ENCODE measurements around the gene ZDHHC14. TPM values are rescaled to one million over a fixed set of nuclear protein-coding genes. Genes with fewer than 3 reads are reported as not detected.
"Not testable (repeated sequence)": the region's sequence is repeated elsewhere in the genome, so short reads cannot be mapped to it uniquely, and the experiment has no call there.

Gene ZDHHC14
- total RNA-seq, 1 experiment from 2014 or later, result 1.7 TPM

DNA sequence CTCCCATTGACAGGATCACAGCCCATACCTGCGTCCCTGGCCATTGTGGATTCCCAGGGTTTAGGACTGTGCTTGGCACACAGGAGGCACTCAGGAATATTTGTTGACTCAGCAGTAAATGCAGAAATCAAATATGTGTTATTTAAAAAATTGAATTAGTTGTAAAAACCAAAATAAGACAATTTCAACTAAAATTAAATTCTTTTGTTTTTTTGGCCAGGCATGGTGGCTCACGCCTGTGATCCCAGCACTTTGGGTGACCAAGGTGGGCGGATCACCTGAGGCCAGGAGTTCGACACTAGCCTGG is 85.3 kb downstream of the ZDHHC14 start:
- no peak overlapping the region for H2BK120ac ChIP-seq (ENCODE audit: low read depth, low read length, poor library complexity, severe bottlenecking)
- H3K4me1 ChIP-seq (ENCODE audit: insufficient read depth, low read length), result peaks cover 8% of the 10 kb centered on the region; the same call in 1 of the 2 replicates
- no peak overlapping the region for H2BK15ac ChIP-seq (ENCODE audit: low read depth, low read length)
- H3T11ph ChIP-seq (ENCODE audit: low read length), result no peak overlapping the region
- no peaks in the 10 kb centered on the region for H3K79me2 ChIP-seq (ENCODE audit: insufficient read depth, low read length)
- H3K27ac Mint-ChIP-seq, result no peak overlapping the region
- H3K27me3 ChIP-seq (ENCODE audit: insufficient read depth, low read length), result no peaks in the 10 kb centered on the region
- H3K79me1 ChIP-seq (ENCODE audit: insufficient read depth, low read depth, low read length, poor library complexity, severe bottlenecking), result no peaks in the 10 kb centered on the region
- H3K4me2 ChIP-seq (ENCODE audit: insufficient read depth, insufficient read length, low read length), result no peak overlapping the region
- H2BK5ac ChIP-seq (ENCODE audit: insufficient read length, low read length), result no peak overlapping the region
- H2AK5ac ChIP-seq (ENCODE audit: insufficient read length, low read length), result no peak overlapping the region
- no peak for TF ChIP-seq CTCF (conservative IDR thresholded peaks at IDR 0.05)
- no peak overlapping the region for H4K8ac ChIP-seq (replicated peaks; ENCODE audit: insufficient read length, low read depth, low read length)
- no peaks in the 10 kb centered on the region for H3K9me3 Mint-ChIP-seq
- H2AFZ ChIP-seq (ENCODE audit: low read length), result no peak overlapping the region
- no peaks in the 10 kb centered on the region for H3K9me3 ChIP-seq (ENCODE audit: control insufficient read depth, low read depth, low read length)
- no peak overlapping the region for H3K14ac ChIP-seq (ENCODE audit: insufficient read depth, low read length)
- peaks cover 15 to 27% of the 10 kb centered on the region in 2 experiments for H3K4me1 Mint-ChIP-seq
- no peak for DNase-seq
- H3K36me3 Mint-ChIP-seq (ENCODE audit: insufficient read depth in 1 of 3, low read depth in 3 of 3), result no peaks in the 10 kb centered on the region
- H3K9ac ChIP-seq (ENCODE audit: extremely low read depth, insufficient read length, low read length), result no peak overlapping the region
- H2BK12ac ChIP-seq (ENCODE audit: insufficient read length, low read depth, low read length), result no peak overlapping the region
- H4K20me1 ChIP-seq (ENCODE audit: control insufficient read depth, insufficient read depth, insufficient read length), result no peaks in the 10 kb centered on the region
- H3K23me2 ChIP-seq (ENCODE audit: insufficient read length, low read depth, low read length, poor library complexity, severe bottlenecking), result no peaks in the 10 kb centered on the region
- no peak overlapping the region for H4K91ac ChIP-seq (ENCODE audit: insufficient read length, low read depth, low read length)
- H3K27ac ChIP-seq (ENCODE audit: insufficient read length, low read depth, low read length), result no peak overlapping the region
- WGBS (ENCODE audit: extremely low coverage, insufficient read length, low lambda C conversion rate), result no CpG with 5 or more reads among the region's 4 CpGs
- peak overlapping the region; percentile 62 for H3K18ac ChIP-seq (ENCODE audit: insufficient read length, low read depth, low read length)
- no peaks in the 10 kb centered on the region; the same call in 1 of the 2 replicates for H3K27me3 Mint-ChIP-seq (ENCODE audit: low read depth)
- no peak overlapping the region for H3K4ac ChIP-seq (ENCODE audit: low read depth, low read length)
- H2BK20ac ChIP-seq (ENCODE audit: low read depth, low read length, poor library complexity, severe bottlenecking), result no peak overlapping the region
- H4K5ac ChIP-seq (ENCODE audit: insufficient read length, low read depth, low read length), result no peak overlapping the region
- H3K56ac ChIP-seq (ENCODE audit: insufficient read length, low read depth, low read length), result no peak overlapping the region
- no peak overlapping the region for H3K4me3 Mint-ChIP-seq
- H3K23ac ChIP-seq (ENCODE audit: insufficient read length, low read depth, low read length), result no peak overlapping the region

- not testable (repeated sequence) for H3K4me2 ChIP-seq (ENCODE audit: insufficient read depth, insufficient read length, low read length); H3K9ac ChIP-seq (ENCODE audit: extremely low read depth, insufficient read length, low read length); H4K5ac ChIP-seq (ENCODE audit: insufficient read length, low read depth, low read length); H2BK12ac ChIP-seq (ENCODE audit: insufficient read length, low read depth, low read length); H4K91ac ChIP-seq (ENCODE audit: insufficient read length, low read depth, low read length); H3K23me2 ChIP-seq (ENCODE audit: insufficient read length, low read depth, low read length, poor library complexity, severe bottlenecking); DNase-seq; H3K4me3 Mint-ChIP-seq; H4K20me1 ChIP-seq (ENCODE audit: control insufficient read depth, insufficient read depth, insufficient read length); H3K27me3 Mint-ChIP-seq (ENCODE audit: low read depth); H3K23ac ChIP-seq (ENCODE audit: insufficient read length, low read depth, low read length); H3K27ac Mint-ChIP-seq; H3K18ac ChIP-seq (ENCODE audit: insufficient read length, low read depth, low read length); H2BK15ac ChIP-seq (ENCODE audit: low read depth, low read length); H3K27ac ChIP-seq (ENCODE audit: insufficient read length, low read depth, low read length); H2AFZ ChIP-seq (ENCODE audit: low read length); H3K56ac ChIP-seq (ENCODE audit: insufficient read length, low read depth, low read length); H2BK5ac ChIP-seq (ENCODE audit: insufficient read length, low read length); H3K9me3 ChIP-seq (ENCODE audit: control insufficient read depth, low read depth, low read length); H2BK120ac ChIP-seq (ENCODE audit: low read depth, low read length, poor library complexity, severe bottlenecking); H3K79me1 ChIP-seq (ENCODE audit: insufficient read depth, low read depth, low read length, poor library complexity, severe bottlenecking); H3T11ph ChIP-seq (ENCODE audit: low read length); H3K27me3 ChIP-seq (ENCODE audit: insufficient read depth, low read length); H4K8ac ChIP-seq (replicated peaks; ENCODE audit: insufficient read length, low read depth, low read length); H3K4me1 ChIP-seq (ENCODE audit: insufficient read depth, low read length); H3K4ac ChIP-seq (ENCODE audit: low read depth, low read length); H3K9me3 Mint-ChIP-seq; H3K79me2 ChIP-seq (ENCODE audit: insufficient read depth, low read length); H3K14ac ChIP-seq (ENCODE audit: insufficient read depth, low read length); H3K36me3 Mint-ChIP-seq (ENCODE audit: insufficient read depth in 1 of 3, low read depth in 3 of 3); H2BK20ac ChIP-seq (ENCODE audit: low read depth, low read length, poor library complexity, severe bottlenecking); H2AK5ac ChIP-seq (ENCODE audit: insufficient read length, low read length)
- peaks cover 15 to 26% of the 10 kb centered on the region in 2 experiments for H3K4me1 Mint-ChIP-seq
- WGBS (ENCODE audit: extremely low coverage, insufficient read length, low lambda C conversion rate), result no CpG with 5 or more reads among the region's 6 CpGs
Observed at GRCh38 chr6:157467339-157467738, 86.3 kb downstream of the ZDHHC14 start.

Data from H9 (cell line).